GM12878 (cell line): ENCODE results near the gene TRDN.

Source experiments
- TF ChIP-seq, protein P1 (sequence below), 3 experiments: IDR thresholded peaks in 2 of 3; conservative IDR thresholded peaks in 1 of 3; 2 replicates each; pipeline ENCODE4 v1.5.1; 2011; ENCODE audit warnings: low read depth in 3 of 3, low read length in 3 of 3, mild to moderate bottlenecking in 3 of 3, control low read depth in 2 of 3, moderate library complexity in 2 of 3, inconsistent platforms in 1 of 3, mixed read lengths in 1 of 3; ENCODE audit not compliant: control insufficient read depth in 2 of 3, insufficient read depth in 1 of 3; ENCODE audit errors: extremely low read depth in 1 of 3
- TF ChIP-seq, protein P2 (sequence below): fragments of 450-650 bp; formaldehyde crosslinking; IDR thresholded peaks from 2 replicates; pipeline ENCODE4 v1.4.0; 2020; ENCODE audit warnings: mild to moderate bottlenecking, moderate library complexity

DNA sequence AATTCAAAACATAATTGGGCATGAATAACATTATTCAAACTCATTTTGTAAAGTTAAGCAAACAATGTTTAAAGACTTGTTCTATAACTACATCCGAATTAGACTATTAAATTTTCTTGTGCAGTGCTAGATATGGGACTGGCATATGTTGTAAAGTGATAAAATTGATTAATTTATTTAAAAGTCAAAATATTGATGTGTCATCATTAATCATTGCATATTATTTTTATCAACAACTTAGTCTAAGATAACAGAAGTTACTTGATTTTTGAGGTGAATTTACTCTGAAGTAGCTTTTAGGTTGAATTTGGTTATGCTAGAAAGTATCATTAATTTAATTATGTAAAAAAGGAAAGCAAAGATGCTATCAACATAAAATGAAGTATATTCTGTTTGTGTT is 396.1 kb downstream of the TRDN start:
- TF ChIP-seq, protein P1, sequence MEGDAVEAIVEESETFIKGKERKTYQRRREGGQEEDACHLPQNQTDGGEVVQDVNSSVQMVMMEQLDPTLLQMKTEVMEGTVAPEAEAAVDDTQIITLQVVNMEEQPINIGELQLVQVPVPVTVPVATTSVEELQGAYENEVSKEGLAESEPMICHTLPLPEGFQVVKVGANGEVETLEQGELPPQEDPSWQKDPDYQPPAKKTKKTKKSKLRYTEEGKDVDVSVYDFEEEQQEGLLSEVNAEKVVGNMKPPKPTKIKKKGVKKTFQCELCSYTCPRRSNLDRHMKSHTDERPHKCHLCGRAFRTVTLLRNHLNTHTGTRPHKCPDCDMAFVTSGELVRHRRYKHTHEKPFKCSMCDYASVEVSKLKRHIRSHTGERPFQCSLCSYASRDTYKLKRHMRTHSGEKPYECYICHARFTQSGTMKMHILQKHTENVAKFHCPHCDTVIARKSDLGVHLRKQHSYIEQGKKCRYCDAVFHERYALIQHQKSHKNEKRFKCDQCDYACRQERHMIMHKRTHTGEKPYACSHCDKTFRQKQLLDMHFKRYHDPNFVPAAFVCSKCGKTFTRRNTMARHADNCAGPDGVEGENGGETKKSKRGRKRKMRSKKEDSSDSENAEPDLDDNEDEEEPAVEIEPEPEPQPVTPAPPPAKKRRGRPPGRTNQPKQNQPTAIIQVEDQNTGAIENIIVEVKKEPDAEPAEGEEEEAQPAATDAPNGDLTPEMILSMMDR (IDR thresholded peaks at IDR 0.05 in 2 of 3, conservative IDR thresholded peaks at IDR 0.05 in 1 of 3; ENCODE audit: control insufficient read depth in 2 of 3, extremely low read depth in 1 of 3, insufficient read depth in 1 of 3, low read depth in 3 of 3, low read length in 3 of 3) = no peak
- TF ChIP-seq, protein P2, sequence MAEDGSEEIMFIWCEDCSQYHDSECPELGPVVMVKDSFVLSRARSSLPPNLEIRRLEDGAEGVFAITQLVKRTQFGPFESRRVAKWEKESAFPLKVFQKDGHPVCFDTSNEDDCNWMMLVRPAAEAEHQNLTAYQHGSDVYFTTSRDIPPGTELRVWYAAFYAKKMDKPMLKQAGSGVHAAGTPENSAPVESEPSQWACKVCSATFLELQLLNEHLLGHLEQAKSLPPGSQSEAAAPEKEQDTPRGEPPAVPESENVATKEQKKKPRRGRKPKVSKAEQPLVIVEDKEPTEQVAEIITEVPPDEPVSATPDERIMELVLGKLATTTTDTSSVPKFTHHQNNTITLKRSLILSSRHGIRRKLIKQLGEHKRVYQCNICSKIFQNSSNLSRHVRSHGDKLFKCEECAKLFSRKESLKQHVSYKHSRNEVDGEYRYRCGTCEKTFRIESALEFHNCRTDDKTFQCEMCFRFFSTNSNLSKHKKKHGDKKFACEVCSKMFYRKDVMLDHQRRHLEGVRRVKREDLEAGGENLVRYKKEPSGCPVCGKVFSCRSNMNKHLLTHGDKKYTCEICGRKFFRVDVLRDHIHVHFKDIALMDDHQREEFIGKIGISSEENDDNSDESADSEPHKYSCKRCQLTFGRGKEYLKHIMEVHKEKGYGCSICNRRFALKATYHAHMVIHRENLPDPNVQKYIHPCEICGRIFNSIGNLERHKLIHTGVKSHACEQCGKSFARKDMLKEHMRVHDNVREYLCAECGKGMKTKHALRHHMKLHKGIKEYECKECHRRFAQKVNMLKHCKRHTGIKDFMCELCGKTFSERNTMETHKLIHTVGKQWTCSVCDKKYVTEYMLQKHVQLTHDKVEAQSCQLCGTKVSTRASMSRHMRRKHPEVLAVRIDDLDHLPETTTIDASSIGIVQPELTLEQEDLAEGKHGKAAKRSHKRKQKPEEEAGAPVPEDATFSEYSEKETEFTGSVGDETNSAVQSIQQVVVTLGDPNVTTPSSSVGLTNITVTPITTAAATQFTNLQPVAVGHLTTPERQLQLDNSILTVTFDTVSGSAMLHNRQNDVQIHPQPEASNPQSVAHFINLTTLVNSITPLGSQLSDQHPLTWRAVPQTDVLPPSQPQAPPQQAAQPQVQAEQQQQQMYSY (CRISPR knock-in tag) = no peak
